NOMO-1 treated with DMSO at 0.1 percent for 48 hours (cell line): ENCODE data around the gene AKR1C2.
"Not testable (repeated sequence)": the region's sequence is repeated elsewhere in the genome, so short reads cannot be mapped to it uniquely, and the experiment has no call there.

Experiments
- DNase-seq: peaks from one replicate; lab custom pipeline; 2025; ENCODE audit not compliant: unreplicated experiment; lab: John Stamatoyannopoulos, UW

The AKR1C2 gene

GRCh38 chr10:4961558-4961957 lies 42.1 kb downstream of the AKR1C2 start:
- DNase-seq: not testable (repeated sequence)

GRCh38 chr10:4956955-4957645 lies 46.6 kb downstream of the AKR1C2 start:
- DNase-seq: not testable (repeated sequence)

- DNase-seq: not testable (repeated sequence)
These were observed 47.6 kb downstream of the AKR1C2 start for GRCh38 chr10:4956088-4956487.

GRCh38 chr10:4953405-4953804 lies 50.3 kb downstream of the AKR1C2 start:
- DNase-seq: peak; percentile 2

GRCh38 chr10:4951512-4952162 lies 52.0 kb downstream of the AKR1C2 start:
- not testable (repeated sequence) for DNase-seq

GRCh38 chr10:4947635-4948596 lies 55.7 kb downstream of the AKR1C2 start:
- no peak for DNase-seq

- DNase-seq: no peak
These were observed 56.5 kb downstream of the AKR1C2 start for GRCh38 chr10:4947039-4947634.

GRCh38 chr10:4945766-4946717 lies 57.6 kb downstream of the AKR1C2 start:
- no peak for DNase-seq

GRCh38 chr10:4944841-4945240 lies 58.8 kb downstream of the AKR1C2 start:
- DNase-seq: no peak

DNA sequence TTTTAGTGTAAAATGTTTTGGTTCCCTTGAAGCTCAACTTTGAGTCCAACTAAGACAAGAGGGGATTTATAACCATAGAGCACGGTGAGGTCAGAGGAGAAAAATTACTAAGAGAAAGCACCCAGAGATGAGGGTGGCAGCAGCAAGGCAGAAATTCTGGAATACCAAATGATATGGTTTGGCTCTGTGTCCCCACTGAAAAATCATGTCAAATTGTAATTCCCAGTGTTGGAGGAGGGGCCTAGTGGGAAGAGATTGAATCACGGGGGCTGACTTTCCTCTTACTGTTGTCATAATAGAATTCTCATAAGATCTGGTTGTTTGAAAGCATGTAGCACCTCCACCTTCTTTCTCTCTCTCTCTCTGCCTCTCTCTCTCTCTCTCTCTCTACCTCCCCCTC lies 59.8 kb downstream of the AKR1C2 start:
- DNase-seq: no peak

DNA sequence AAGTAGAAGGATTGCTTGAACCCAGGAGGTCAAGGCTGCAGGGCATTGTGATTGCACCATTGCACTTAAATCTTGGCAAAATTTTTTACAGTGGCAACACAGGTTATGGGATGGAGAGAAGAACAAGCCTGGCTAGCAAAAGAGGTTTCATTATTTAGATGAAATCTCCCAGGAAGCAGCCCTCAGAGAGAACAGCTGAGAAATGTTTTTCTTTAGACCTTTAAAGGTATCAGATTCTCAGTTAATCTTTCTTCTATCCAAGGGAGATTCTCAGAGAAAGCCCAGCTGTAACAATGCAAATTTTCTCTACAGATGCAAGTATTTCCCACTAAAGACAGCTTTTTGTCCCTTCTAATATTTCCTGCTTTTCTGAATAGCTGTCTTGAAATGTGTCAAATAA lies 60.2 kb downstream of the AKR1C2 start:
- DNase-seq: not testable (repeated sequence)

DNA sequence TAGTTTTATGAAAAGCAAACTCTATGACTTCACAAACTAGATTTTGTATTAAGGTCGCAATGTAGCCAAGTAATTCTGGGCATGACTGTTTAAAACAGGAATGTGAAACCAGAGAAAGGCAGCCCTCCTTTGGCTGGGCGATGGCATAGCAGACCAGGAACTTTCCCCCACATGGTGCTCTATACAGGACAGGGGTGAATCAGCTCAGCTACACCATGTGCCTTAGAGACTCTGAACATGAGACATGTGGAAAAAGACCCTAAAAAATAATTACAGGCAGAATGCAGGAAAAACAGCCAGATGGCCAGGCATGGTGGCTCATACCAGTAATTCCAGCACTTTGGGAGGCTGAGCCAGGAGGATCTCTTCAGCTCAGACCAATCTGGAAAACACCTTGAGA lies 60.7 kb downstream of the AKR1C2 start:
- DNase-seq: not testable (repeated sequence)

DNA sequence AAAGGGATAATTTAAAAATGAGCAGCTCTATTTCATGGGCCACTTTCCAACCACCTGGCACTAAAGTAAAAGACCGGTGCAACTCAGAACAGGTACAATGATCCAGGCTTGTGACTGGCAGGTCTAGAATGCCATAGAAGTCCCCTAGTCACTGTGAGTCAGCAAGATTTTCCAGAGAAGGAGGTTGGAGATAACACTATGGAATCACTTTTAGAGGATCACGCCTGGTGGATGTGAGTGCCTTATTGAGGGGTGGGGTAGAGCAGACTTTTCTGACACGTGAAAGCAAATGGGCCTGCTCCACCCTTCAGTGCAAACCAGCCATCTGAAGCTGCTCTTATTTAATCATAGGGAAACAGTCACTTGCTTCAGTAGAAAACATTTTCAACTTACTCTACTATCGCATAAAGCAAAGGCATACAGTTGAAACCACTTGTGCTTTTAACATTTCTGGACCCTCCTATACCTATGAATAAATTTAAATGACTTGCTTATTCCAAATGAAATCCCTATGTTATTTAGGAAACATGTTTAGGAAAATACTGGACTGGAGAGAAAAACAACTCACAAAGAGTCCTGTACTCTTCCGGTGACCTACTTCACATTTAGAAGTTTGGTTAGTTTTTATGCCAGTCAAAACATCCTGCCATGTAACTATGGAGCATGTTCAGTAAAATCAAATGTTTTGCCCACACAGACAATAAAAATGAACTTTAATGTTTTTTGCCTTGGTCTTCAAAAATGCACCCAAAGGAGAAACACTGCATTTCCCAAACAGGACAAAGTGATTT lies 61.9 kb downstream of the AKR1C2 start:
- no peak for DNase-seq

GRCh38 chr10:4940909-4941308 lies 62.7 kb downstream of the AKR1C2 start:
- DNase-seq: not testable (repeated sequence)

GRCh38 chr10:4940073-4940428 lies 63.6 kb downstream of the AKR1C2 start:
- not testable (repeated sequence) for DNase-seq

- DNase-seq: no peak
These were observed 64.2 kb downstream of the AKR1C2 start for GRCh38 chr10:4939224-4940072.
